Skeletal muscle satellite cell (primary cell): ENCODE measurements around the gene UNC45A. TPM values are rescaled to one million over a fixed set of nuclear protein-coding genes. Genes with fewer than 3 reads are reported as not detected.

Experiments
- H3K27me3 ChIP-seq: 2 replicates; pipeline ENCODE4 v1.7.0; 2013; ENCODE audit warnings: low read length; ENCODE audit not compliant: control insufficient read depth, insufficient read depth
- H3K36me3 ChIP-seq: 2 replicates; pipeline ENCODE4 v1.7.0; 2013; ENCODE audit warnings: mild to moderate bottlenecking, control low read depth, low read length; ENCODE audit not compliant: insufficient read depth
- H3K4me1 ChIP-seq: 2 replicates; pipeline ENCODE4 v1.7.0; 2013; ENCODE audit warnings: low read length; ENCODE audit not compliant: control insufficient read depth, insufficient read depth
- H3K4me2 ChIP-seq: 2 replicates; pipeline ENCODE4 v1.7.0; 2013; ENCODE audit warnings: mild to moderate bottlenecking, low read length
- H3K4me3 ChIP-seq: 2 replicates; pipeline ENCODE4 v1.7.0; 2013; ENCODE audit warnings: low read length
- H3K9ac ChIP-seq: 2 replicates; pipeline ENCODE4 v1.7.0; 2013; ENCODE audit warnings: mild to moderate bottlenecking, low read depth, low read length, moderate library complexity
- H3K9me3 ChIP-seq: replicated peaks from 2 replicates; pipeline ENCODE4 v1.7.0; 2013; ENCODE audit warnings: mild to moderate bottlenecking, control low read depth, low read length
- total RNA-seq: library from RNA; depleted of rRNA; stranded (reverse); fragments of >200 nt; gene quantifications from 2 replicates; pipeline ENCODE4 v1.2.3, GENCODE V29; 2012; rRNA removed

Gene UNC45A, protein sequence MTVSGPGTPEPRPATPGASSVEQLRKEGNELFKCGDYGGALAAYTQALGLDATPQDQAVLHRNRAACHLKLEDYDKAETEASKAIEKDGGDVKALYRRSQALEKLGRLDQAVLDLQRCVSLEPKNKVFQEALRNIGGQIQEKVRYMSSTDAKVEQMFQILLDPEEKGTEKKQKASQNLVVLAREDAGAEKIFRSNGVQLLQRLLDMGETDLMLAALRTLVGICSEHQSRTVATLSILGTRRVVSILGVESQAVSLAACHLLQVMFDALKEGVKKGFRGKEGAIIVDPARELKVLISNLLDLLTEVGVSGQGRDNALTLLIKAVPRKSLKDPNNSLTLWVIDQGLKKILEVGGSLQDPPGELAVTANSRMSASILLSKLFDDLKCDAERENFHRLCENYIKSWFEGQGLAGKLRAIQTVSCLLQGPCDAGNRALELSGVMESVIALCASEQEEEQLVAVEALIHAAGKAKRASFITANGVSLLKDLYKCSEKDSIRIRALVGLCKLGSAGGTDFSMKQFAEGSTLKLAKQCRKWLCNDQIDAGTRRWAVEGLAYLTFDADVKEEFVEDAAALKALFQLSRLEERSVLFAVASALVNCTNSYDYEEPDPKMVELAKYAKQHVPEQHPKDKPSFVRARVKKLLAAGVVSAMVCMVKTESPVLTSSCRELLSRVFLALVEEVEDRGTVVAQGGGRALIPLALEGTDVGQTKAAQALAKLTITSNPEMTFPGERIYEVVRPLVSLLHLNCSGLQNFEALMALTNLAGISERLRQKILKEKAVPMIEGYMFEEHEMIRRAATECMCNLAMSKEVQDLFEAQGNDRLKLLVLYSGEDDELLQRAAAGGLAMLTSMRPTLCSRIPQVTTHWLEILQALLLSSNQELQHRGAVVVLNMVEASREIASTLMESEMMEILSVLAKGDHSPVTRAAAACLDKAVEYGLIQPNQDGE
- total RNA-seq = 55.3 and 57.0 TPM in 2 replicates

DNA sequence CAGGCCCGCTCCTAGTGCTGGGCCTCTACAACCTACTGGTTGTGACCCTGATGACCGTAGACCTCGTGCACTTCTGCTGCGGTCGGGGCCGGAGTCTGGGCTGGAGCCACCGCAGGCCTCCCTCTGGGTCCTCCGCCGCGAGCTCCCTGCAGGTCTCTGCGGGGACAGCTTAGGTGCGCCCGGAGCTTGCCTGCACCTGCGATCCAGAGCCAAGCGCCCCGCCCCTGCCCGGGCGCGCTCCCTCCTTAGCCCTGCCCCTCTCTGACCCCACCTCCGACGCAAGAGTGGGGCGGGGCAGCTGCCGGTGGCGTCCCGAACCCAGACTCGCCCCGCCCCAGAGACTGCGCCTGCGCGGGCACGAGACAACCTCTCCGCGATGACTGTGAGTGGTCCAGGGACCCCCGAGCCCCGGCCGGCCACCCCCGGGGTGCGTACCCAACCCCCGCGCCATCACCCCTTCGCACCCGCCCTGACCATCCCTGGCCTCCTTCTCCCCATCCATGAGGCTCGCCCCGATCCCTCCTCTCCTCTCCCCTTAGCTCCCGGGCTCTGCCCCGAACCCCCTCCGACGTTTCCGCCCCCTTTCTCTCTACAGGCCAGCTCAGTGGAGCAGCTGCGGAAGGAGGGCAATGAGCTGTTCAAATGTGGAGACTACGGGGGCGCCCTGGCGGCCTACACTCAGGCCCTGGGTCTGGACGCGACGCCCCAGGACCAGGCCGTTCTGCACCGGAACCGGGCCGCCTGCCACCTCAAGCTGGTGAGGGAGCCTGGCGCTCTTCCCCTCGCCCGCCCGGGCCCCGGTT lies at the start of gene UNC45A:
TSS of gene UNC45A (plus strand) at position 337 of the 803 bp plus-strand sequence. CDS start at position 377, 40 bp downstream.
- H3K27me3 ChIP-seq = no peaks in the 10 kb centered on the region
- H3K4me2 ChIP-seq = peak within 1 kb of the TSS; percentile 97
- peaks cover 21% of the 10 kb centered on the region for H3K36me3 ChIP-seq
- H3K4me1 ChIP-seq = peaks cover 44% of the 10 kb centered on the region
- no peaks in the 10 kb centered on the region for H3K9me3 ChIP-seq
- peak within 1 kb of the TSS; percentile 94 for H3K9ac ChIP-seq
- H3K4me3 ChIP-seq = peak within 1 kb of the TSS; percentile 90

DNA sequence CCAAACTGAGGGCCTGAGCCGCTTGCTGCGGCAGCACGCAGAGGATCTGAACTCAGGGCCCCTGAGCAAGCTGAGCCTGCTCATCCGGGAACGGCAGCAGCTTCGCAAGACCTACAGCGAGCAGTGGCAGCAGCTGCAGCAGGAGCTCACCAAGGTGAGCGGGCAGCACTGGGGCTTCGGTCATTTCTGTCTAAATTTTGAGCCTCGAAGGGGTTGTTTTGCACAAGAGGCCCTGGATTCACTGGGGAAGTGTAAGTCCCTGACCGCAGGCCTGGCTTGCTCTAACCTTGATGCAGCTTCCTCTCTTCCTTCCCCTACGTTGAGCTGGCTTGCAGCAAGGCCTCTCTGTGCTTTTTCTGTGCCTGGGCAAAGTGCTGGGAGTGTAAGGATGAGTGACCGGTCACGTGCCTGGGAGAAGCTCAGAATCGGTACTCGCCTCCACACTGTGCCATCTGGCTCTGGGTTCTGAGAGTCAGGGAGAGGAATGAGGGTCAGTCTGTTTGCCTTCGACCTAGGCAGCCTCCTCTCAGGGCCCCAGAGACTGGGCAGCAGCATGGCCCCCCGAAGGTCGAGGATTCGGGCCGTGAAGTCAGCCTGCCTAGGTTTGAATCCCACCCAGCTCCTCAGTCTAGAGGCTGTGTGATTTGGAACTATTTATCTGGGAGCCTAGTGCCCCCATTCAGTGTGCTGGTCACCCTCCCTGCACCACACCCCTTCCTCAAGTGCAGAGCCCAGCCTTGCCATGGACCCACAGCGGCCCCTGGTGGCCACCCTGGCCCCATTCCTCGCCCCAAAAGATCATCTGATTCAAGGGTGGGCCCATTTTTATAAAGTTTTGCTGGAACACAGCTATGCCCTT lies 49.4 kb upstream of the UNC45A start:
- Histone ChIP-seq H3K4me2 (peak overlapping the region; percentile 15), H3K27me3 (no peaks in the 10 kb centered on the region), H3K4me1 (peaks cover 20% of the 10 kb centered on the region), H3K9me3 (no peaks in the 10 kb centered on the region), H3K36me3 (peaks cover 19% of the 10 kb centered on the region), H3K4me3 (no peak overlapping the region), H3K9ac (no peak overlapping the region)

DNA sequence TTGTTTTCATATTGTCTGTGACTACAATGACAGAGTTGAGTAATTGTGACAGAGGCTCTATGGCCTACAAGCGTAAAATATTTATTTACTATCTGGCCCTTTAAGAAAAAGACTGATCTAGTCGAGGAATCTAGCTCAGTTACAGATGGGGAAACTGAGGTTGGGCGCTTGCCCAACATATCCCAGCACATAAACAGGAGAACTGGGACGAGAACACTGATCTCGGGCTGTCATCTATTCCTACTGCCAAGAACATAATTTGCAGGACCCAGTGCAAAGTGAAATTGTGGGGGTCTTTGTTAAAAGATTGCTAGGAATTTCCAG lies 48.8 kb upstream of the UNC45A start:
- H3K9ac ChIP-seq = no peak overlapping the region
- no peak overlapping the region for H3K4me3 ChIP-seq
- no peak overlapping the region for H3K4me2 ChIP-seq
- H3K9me3 ChIP-seq = no peaks in the 10 kb centered on the region
- H3K36me3 ChIP-seq = peaks cover 13% of the 10 kb centered on the region
- H3K4me1 ChIP-seq = peaks cover 20% of the 10 kb centered on the region
- H3K27me3 ChIP-seq = no peaks in the 10 kb centered on the region

DNA sequence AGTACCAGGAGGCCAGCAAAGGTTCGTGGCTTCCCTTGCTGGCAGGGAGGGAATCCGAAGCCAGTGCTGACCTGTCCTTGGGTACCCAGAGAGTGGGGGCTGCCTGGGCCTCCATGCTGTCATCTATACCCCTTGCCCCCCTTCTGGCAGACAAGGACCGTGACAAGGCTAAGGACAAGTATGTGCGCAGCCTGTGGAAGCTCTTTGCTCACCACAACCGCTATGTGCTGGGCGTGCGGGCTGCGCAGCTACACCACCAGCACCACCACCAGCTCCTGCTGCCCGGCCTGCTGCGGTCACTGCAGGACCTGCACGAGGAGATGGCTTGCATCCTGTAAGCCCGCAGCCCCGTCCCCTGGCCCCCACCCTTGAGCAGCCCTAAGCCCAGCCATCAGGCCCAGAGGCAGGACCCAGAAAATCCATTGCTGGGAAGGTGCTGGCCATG lies 48.0 kb upstream of the UNC45A start:
- Histone ChIP-seq H3K9ac (no peak overlapping the region), H3K4me3 (no peak overlapping the region), H3K4me2 (no peak overlapping the region), H3K36me3 (peaks cover 6% of the 10 kb centered on the region), H3K9me3 (no peaks in the 10 kb centered on the region), H3K27me3 (no peaks in the 10 kb centered on the region), H3K4me1 (peaks cover 20% of the 10 kb centered on the region)

DNA sequence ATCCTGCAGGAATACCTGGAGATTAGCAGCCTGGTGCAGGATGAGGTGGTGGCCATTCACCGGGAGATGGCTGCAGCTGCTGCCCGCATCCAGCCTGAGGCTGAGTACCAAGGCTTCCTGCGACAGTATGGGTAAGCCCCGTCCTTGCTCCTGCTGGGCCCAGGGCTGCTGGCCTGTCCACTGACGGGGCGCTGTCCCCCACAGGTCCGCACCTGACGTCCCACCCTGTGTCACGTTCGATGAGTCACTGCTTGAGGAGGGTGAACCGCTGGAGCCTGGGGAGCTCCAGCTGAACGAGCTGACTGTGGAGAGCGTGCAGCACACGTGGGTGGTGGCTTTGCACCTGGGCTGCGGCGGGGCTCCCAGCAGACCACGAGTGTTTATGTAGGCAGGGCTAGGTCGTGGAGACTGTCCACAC lies 45.8 kb upstream of the UNC45A start:
- H3K9ac ChIP-seq = no peak overlapping the region

DNA sequence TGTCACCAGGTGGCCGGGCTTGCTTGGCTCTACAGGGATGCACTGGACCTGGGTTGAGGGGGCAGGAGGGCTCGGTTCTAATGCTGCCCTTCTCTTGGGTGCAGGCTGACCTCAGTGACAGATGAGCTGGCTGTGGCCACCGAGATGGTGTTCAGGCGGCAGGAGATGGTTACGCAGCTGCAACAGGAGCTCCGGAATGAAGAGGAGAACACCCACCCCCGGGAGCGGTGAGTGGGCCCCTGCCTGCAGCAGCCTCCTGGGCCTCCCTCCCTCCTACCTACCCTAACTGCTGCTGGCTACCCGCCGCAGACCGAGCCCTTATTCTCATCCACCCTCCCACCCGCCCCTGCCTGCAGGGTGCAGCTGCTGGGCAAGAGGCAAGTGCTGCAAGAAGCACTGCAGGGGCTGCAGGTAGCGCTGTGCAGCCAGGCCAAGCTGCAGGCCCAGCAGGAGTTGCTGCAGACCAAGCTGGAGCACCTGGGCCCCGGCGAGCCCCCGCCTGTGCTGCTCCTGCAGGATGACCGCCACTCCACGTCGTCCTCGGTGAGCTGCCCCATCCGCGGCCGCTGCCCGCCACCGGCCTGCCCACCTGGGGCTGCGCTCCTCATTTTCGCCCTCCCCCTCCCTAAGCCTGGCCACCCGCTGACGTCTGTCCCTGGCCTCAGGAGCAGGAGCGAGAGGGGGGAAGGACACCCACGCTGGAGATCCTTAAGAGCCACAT lies 45.2 kb upstream of the UNC45A start:
- Histone ChIP-seq H3K9ac (no peak overlapping the region), H3K9me3 (no peaks in the 10 kb centered on the region), H3K4me3 (no peak overlapping the region)

More for the DNA sequence above, 45.8 kb upstream of the UNC45A start:
- Histone ChIP-seq H3K27me3 (no peaks in the 10 kb centered on the region), H3K36me3 (no peaks in the 10 kb centered on the region), H3K9me3 (no peaks in the 10 kb centered on the region), H3K4me3 (no peak overlapping the region), H3K4me2 (no peak overlapping the region), H3K4me1 (peaks cover 10% of the 10 kb centered on the region)

DNA sequence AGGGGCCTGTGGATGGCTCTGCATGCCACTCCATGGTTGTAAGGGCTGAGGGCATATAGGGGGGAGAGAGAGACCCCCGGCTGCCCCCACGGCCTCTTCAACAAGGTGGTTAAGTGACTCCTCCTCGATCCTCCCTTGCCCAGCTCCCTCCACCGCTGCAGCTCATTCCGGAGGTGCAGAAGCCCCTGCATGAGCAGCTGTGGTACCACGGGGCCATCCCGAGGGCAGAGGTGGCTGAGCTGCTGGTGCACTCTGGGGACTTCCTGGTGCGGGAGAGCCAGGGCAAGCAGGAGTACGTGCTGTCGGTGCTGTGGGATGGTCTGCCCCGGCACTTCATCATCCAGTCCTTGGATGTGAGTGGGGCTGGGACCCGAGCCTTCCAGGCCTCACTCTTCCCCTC lies 44.2 kb upstream of the UNC45A start:
- no peaks in the 10 kb centered on the region for H3K36me3 ChIP-seq
- H3K9me3 ChIP-seq = no peaks in the 10 kb centered on the region
- no peaks in the 10 kb centered on the region for H3K27me3 ChIP-seq
- H3K9ac ChIP-seq = no peak overlapping the region
- peaks cover under 1% of the 10 kb centered on the region for H3K4me1 ChIP-seq
- H3K4me2 ChIP-seq = no peak overlapping the region
- H3K4me3 ChIP-seq = no peak overlapping the region

More for the DNA sequence above, 45.2 kb upstream of the UNC45A start:
- no peaks in the 10 kb centered on the region for H3K36me3 ChIP-seq
- H3K4me2 ChIP-seq = no peak overlapping the region
- no peaks in the 10 kb centered on the region for H3K27me3 ChIP-seq
- peaks cover 5% of the 10 kb centered on the region for H3K4me1 ChIP-seq

DNA sequence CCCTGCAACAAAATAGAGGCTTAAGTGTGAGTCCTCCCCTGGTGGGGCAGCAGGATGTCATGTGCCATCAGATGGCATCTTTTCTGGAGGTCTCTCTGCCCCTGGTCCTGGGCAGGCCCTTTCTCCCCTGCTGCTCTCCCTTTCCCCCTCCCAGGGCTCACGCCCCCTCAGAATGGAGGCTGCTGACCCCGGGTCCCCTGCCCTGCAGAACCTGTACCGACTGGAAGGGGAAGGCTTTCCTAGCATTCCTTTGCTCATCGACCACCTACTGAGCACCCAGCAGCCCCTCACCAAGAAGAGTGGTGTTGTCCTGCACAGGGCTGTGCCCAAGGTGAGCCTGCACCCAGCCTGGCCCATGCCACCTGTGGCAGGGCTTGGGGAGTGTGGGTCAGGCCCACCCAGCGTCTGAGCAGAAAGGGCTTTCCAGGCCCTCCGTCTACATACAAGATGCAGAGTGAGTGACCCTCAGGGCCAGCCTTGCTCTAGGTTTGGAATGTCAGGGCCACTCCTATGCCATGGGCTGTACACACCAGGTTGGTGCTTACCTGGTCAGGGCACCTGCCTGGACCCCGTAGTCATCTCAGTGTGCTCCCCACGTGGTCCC lies 43.6 kb upstream of the UNC45A start:
- Histone ChIP-seq H3K36me3 (no peaks in the 10 kb centered on the region), H3K4me3 (no peak overlapping the region), H3K9ac (no peak overlapping the region), H3K4me1 (no peaks in the 10 kb centered on the region), H3K9me3 (no peaks in the 10 kb centered on the region), H3K27me3 (no peaks in the 10 kb centered on the region), H3K4me2 (no peak overlapping the region)

DNA sequence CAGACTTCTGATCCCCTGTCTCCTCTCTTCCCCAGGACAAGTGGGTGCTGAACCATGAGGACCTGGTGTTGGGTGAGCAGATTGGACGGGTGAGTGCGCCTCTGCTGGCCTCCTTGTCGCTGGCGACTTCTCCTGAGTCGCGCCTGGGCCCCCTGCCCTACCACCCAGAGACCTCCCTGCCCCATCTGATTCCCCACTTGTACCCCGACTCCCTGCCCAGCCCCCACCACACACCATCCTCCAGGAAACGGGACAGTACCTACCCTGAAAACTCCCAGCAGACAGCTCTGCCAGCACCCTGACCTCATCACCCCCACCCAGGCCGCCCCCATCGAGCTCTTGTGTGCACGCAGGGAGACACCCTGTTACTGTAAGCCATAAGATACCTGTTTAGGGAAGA lies 43.1 kb upstream of the UNC45A start:
- Histone ChIP-seq H3K27me3 (no peaks in the 10 kb centered on the region), H3K9ac (no peak overlapping the region), H3K4me3 (no peak overlapping the region), H3K4me2 (no peak overlapping the region), H3K9me3 (no peaks in the 10 kb centered on the region), H3K36me3 (no peaks in the 10 kb centered on the region), H3K4me1 (no peaks in the 10 kb centered on the region)
